IMR-90 (cell line): Measurements from ENCODE around the gene NPW. TPM values are rescaled to one million over a fixed set of nuclear protein-coding genes. Genes with fewer than 3 reads are reported as not detected.
A peak's percentile ranks its signal among the peaks of the same experiment; 100 is the strongest.

Experiments
- ATAC-seq: fragments of 200-7000 bp; cut with Tn5 transposase; 2 replicates; pipeline ENCODE4 v1.9.1; 2020; ENCODE audit warnings: low read depth, mild to moderate bottlenecking, moderate library complexity
- BruUV-seq: library from RNA; stranded (reverse); fragments of 400-500 nt; replicated peaks from 2 replicates; lab custom pipeline; 2021; lab: Mats Ljungman, UMichigan
- CTCF ChIA-PET: fragments of 300-600 bp; formaldehyde crosslinking; extraction: SDS; loops from one replicate; lab custom pipeline; 2021; ENCODE audit warnings: antibody characterized with exemption; lab: Yijun Ruan, JAX
- POLR2A ChIA-PET: fragments of 300-600 bp; sonication (Branson Sonifier 250); formaldehyde crosslinking; loops from one replicate; lab custom pipeline; 2022; ENCODE audit warnings: antibody characterized with exemption; ENCODE audit not compliant: unreplicated experiment; lab: Charles Lee
- DNase-seq: peaks from one replicate; pipeline ENCODE4 v3.0.0; 2013
- H2AFZ ChIP-seq: replicated peaks from 2 replicates; pipeline ENCODE3; 2013; ENCODE audit warnings: low read length, mild to moderate bottlenecking; ENCODE audit not compliant: poor library complexity
- H2AK5ac ChIP-seq: 2 replicates; pipeline ENCODE4 v1.6.1; 2013; ENCODE audit warnings: low read depth, low read length, inconsistent platforms
- H2AK9ac ChIP-seq: replicated peaks from 2 replicates; pipeline ENCODE3; 2013; ENCODE audit warnings: mild to moderate bottlenecking, low read depth, low read length, moderate library complexity; ENCODE audit not compliant: poor library complexity
- H2BK120ac ChIP-seq: 2 replicates; pipeline ENCODE4 v1.6.1; 2013; ENCODE audit warnings: low read depth, low read length, inconsistent platforms
- H2BK15ac ChIP-seq: 3 replicates; pipeline ENCODE4 v1.6.1; 2013; ENCODE audit warnings: low read depth, low read length, inconsistent platforms
- H2BK20ac ChIP-seq: 2 replicates; pipeline ENCODE4 v1.6.1; 2013; ENCODE audit warnings: low read depth, mild to moderate bottlenecking, inconsistent platforms, low read length, moderate library complexity
- H2BK5ac ChIP-seq: 2 replicates; pipeline ENCODE4 v1.6.1; 2013; ENCODE audit warnings: mild to moderate bottlenecking, low read depth, low read length, inconsistent platforms; ENCODE audit not compliant: poor library complexity, severe bottlenecking
- H3K14ac ChIP-seq: replicated peaks from 2 replicates; pipeline ENCODE4 v1.6.1; 2013; ENCODE audit warnings: low read depth, low read length, inconsistent platforms
- H3K18ac ChIP-seq: 2 replicates; pipeline ENCODE4 v1.6.1; 2013; ENCODE audit warnings: low read depth, low read length, control low read depth
- H3K23ac ChIP-seq: 2 replicates; pipeline ENCODE4 v1.6.1; 2013; ENCODE audit warnings: low read depth, low read length, inconsistent platforms
- H3K27ac ChIP-seq: 2 replicates; pipeline ENCODE4 v1.5.1; 2013; ENCODE audit warnings: mild to moderate bottlenecking, control low read depth, low read length; ENCODE audit not compliant: insufficient read depth
- H3K27me3 ChIP-seq: 2 replicates; pipeline ENCODE4 v1.6.1; 2013; ENCODE audit warnings: low read length; ENCODE audit not compliant: control insufficient read depth, insufficient read depth
- H3K36me3 ChIP-seq: 2 replicates; pipeline ENCODE4 v1.6.1; 2013; ENCODE audit warnings: low read length, mixed read lengths; ENCODE audit not compliant: control insufficient read depth, insufficient read depth
- H3K4ac ChIP-seq: 2 replicates; pipeline ENCODE4 v1.6.1; 2013; ENCODE audit warnings: low read depth, low read length, inconsistent platforms
- H3K4me1 ChIP-seq: 2 replicates; pipeline ENCODE4 v1.6.1; 2013; ENCODE audit warnings: low read length, mixed read lengths; ENCODE audit not compliant: control insufficient read depth, insufficient read depth
- H3K4me2 ChIP-seq: 2 replicates; pipeline ENCODE4 v1.6.1; 2013; ENCODE audit warnings: low read depth, mild to moderate bottlenecking, control low read depth, low read length, moderate library complexity
- H3K4me3 ChIP-seq: 2 replicates; pipeline ENCODE4 v1.5.1; 2013; ENCODE audit warnings: low read depth, mild to moderate bottlenecking, control low read depth, low read length, moderate library complexity; ENCODE audit not compliant: insufficient read depth
- H3K56ac ChIP-seq: 2 replicates; pipeline ENCODE4 v1.6.1; 2013; ENCODE audit warnings: low read length, inconsistent platforms; ENCODE audit not compliant: insufficient read depth; ENCODE audit errors: extremely low read depth
- H3K79me1 ChIP-seq, 2 experiments: 2 replicates each; pipeline ENCODE4 v1.6.1; 2013; ENCODE audit warnings: low read length in 2 of 2, inconsistent platforms in 1 of 2, low read depth in 1 of 2
- H3K9ac ChIP-seq: 2 replicates; pipeline ENCODE4 v1.6.1; 2013; ENCODE audit warnings: low read depth, low read length, control low read depth
- H3K9me1 ChIP-seq: 2 replicates; pipeline ENCODE4 v1.6.1; 2013; ENCODE audit warnings: low read length, inconsistent platforms; ENCODE audit not compliant: insufficient read depth
- H3K9me3 ChIP-seq: 2 replicates; pipeline ENCODE4 v1.6.1; 2013; ENCODE audit warnings: low read length; ENCODE audit not compliant: control insufficient read depth, insufficient read depth
- H4K20me1 ChIP-seq: 2 replicates; pipeline ENCODE4 v1.6.1; 2013; ENCODE audit warnings: low read length, inconsistent platforms; ENCODE audit not compliant: insufficient read depth
- H4K5ac ChIP-seq: 2 replicates; pipeline ENCODE4 v1.6.1; 2013; ENCODE audit warnings: mild to moderate bottlenecking, low read depth, low read length, control low read depth
- H4K8ac ChIP-seq, 2 experiments: 2 replicates each; pipeline ENCODE4 v1.6.1; 2013; ENCODE audit warnings: low read depth in 2 of 2, low read length in 2 of 2, control low read depth in 1 of 2, inconsistent platforms in 1 of 2
- H4K91ac ChIP-seq: 2 replicates; pipeline ENCODE4 v1.6.1; 2013; ENCODE audit warnings: low read depth, low read length, inconsistent platforms; ENCODE audit not compliant: insufficient read depth
- CEBPB ChIP-seq: IDR thresholded peaks from 2 replicates; pipeline ENCODE4 v1.6.1; 2012; ENCODE audit warnings: low read depth, low read length, improper control_type of control experiment
- FOS ChIP-seq: fragments of 150-350 bp; IDR thresholded peaks from 2 replicates; pipeline ENCODE4 v1.6.1; 2016; ENCODE audit warnings: low read depth, low read length
- MAFK ChIP-seq: IDR thresholded peaks from 2 replicates; pipeline ENCODE4 v1.6.1; 2012; ENCODE audit warnings: low read depth, low read length, improper control_type of control experiment
- MAZ ChIP-seq: IDR thresholded peaks from 2 replicates; pipeline ENCODE4 v1.6.1; 2012; ENCODE audit warnings: low read depth, mild to moderate bottlenecking, low read length, improper control_type of control experiment, moderate library complexity, borderline replicate concordance
- POLR2A ChIP-seq: IDR thresholded peaks from 2 replicates; pipeline ENCODE4 v1.6.1; 2012; ENCODE audit warnings: mild to moderate bottlenecking, low read depth, low read length
- RCOR1 ChIP-seq: IDR thresholded peaks from 2 replicates; pipeline ENCODE4 v1.6.1; 2012; ENCODE audit warnings: mild to moderate bottlenecking, low read length, improper control_type of control experiment; ENCODE audit not compliant: insufficient replicate concordance
- SMC3 ChIP-seq: fragments of 150-350 bp; IDR thresholded peaks from 2 replicates; pipeline ENCODE4 v1.6.1; 2016; ENCODE audit warnings: low read depth, mild to moderate bottlenecking, antibody characterized with exemption, low read length, moderate library complexity
- WGBS, 2 experiments: methylation state at CpG; one replicate each; pipeline versions ENCODE4 v1.1.5 to v1.1.7; 2013; ENCODE audit warnings: missing lambda C conversion rate in 2 of 2; ENCODE audit not compliant: insufficient read length in 1 of 2; ENCODE audit errors: extremely low coverage in 2 of 2; 5-methylcytosine and 5-hydroxymethylcytosine counted together
- dilution Hi-C: fragments of 300-500 bp; cut with HindIII; formaldehyde crosslinking; loops from one replicate; pipeline ENCODE4 v1.14.3; 2018; ENCODE audit warnings: low sequenced_read_pairs; ENCODE audit not compliant: unreplicated experiment
- in situ Hi-C: fragments of 300-500 bp; cut with MboI; formaldehyde crosslinking; loops from 3 replicates; pipeline ENCODE4 v1.14.3; 2019; ENCODE audit warnings: low sequenced_read_pairs, inconsistent platforms, mixed read lengths
- intact Hi-C: fragments of 100-400 bp; cut with micrococcal nuclease; formaldehyde crosslinking; loops from 2 replicates; pipeline ENCODE4 v1.10.0; 2022
- polyA plus RNA-seq, 3 experiments: library from polyadenylated mRNA; depleted of rRNA; stranded (reverse); fragments of >200 nt; gene quantifications; 2 replicates each; pipeline ENCODE4 v1.2.3, GENCODE V29; 2012; ENCODE audit warnings: low replicate concordance in 1 of 3
- total RNA-seq: library from RNA; depleted of rRNA; stranded (reverse); fragments of >200 nt; gene quantifications from 2 replicates; pipeline ENCODE4 v1.2.3, GENCODE V29; 2012
- TF ChIP-seq, protein P1 (sequence below): fragments of 150-350 bp; IDR thresholded peaks from 2 replicates; pipeline ENCODE4 v1.6.1; 2017; ENCODE audit warnings: mild to moderate bottlenecking, antibody characterized with exemption, low read length, low read depth

Gene NPW
- total and polyA plus RNA-seq, 2 of the 4 experiments (the other 2 are of a cell fraction) = 0.18 to 2.0 TPM

GRCh38 chr16:2004795-2005517, 14.6 kb upstream of the NPW start (continued):
- no peak for TF ChIP-seq FOS

DNA sequence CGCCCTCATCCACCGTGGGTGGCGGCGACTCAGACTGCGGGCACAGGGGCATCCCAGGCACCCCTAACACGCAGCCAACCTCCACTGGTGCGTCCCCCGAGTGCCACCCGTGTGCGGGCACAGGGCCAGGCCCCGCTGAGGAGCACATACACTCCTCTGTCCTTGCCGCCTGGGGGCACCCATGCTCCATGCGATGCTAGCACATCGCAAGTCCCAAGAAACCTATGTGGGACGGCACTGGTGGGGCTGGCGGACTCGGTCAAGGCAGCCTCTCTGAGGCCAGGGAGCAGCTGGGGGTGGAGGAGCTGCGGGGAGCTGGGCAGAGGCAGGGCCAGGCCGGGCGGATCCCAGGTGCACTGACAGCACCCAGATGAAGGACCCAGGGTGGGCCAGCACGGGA, 13.9 kb upstream of the NPW start:
- H3K4me1 ChIP-seq = peaks cover 27% of the 10 kb centered on the region
- H3K4me3 ChIP-seq = no peak overlapping the region
- H4K20me1 ChIP-seq = peaks cover 79% of the 10 kb centered on the region
- peaks cover 37% of the 10 kb centered on the region for H3K36me3 ChIP-seq
- H3K14ac ChIP-seq = no peak overlapping the region
- H3K9me3 ChIP-seq = no peaks in the 10 kb centered on the region
- H3K9me1 ChIP-seq = peaks cover 8% of the 10 kb centered on the region; the same call in 1 of the 2 replicates
- no peak overlapping the region for H3K4ac ChIP-seq
- no peak overlapping the region for H2BK120ac ChIP-seq
- no peak overlapping the region for H4K5ac ChIP-seq
- H2AK9ac ChIP-seq = no peak overlapping the region
- H4K8ac ChIP-seq = no peak overlapping the region
- 86% methylated on average over 9 of the region's 21 CpGs; no CpG with 5 or more reads in 1 of the 2 experiments for WGBS, 2 experiments
- in situ Hi-C loops (no loop called here), intact Hi-C loops (no loop called here), dilution Hi-C loops (no loop called here)
- 0 out of 2 replicates have a peak overlapping the region, but pooled peaks have one; percentile 16 for H2AK5ac ChIP-seq
- ATAC-seq (no peak), DNase-seq (no peak)
- H3K27me3 ChIP-seq = no peaks in the 10 kb centered on the region
- ChIA-PET CTCF (no interaction called here), POLR2A (no interaction called here)
- BruUV-seq = no TSS peak
- TF ChIP-seq CEBPB (no peak), MAZ (no peak), SMC3 (no peak), RCOR1 (no peak), MAFK (no peak), POLR2A (no peak)
- TF ChIP-seq, protein P1, sequence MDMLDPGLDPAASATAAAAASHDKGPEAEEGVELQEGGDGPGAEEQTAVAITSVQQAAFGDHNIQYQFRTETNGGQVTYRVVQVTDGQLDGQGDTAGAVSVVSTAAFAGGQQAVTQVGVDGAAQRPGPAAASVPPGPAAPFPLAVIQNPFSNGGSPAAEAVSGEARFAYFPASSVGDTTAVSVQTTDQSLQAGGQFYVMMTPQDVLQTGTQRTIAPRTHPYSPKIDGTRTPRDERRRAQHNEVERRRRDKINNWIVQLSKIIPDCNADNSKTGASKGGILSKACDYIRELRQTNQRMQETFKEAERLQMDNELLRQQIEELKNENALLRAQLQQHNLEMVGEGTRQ = no peak
- H2BK15ac ChIP-seq = no peak overlapping the region
- no peak overlapping the region for H3K4me2 ChIP-seq
- no peak overlapping the region for H2BK20ac ChIP-seq
- H2BK5ac ChIP-seq = no peak overlapping the region
- H3K27ac ChIP-seq = no peak overlapping the region
- H3K18ac ChIP-seq = no peak overlapping the region
- H2AFZ ChIP-seq = no peak overlapping the region
- no peak overlapping the region; the same call in 1 of the 2 replicates for H3K23ac ChIP-seq
- peaks cover 19 to 90% of the 10 kb centered on the region in 2 experiments; a peak in 3 of 4 replicates for H3K79me1 ChIP-seq
- H3K9ac ChIP-seq = no peak overlapping the region
- H4K91ac ChIP-seq = no peak overlapping the region
- H3K56ac ChIP-seq = no peak overlapping the region
